ENCODE results near the gene NRIP1.

The NRIP1 gene

GRCh38 chr21:15079269-15079668 is 14.5 kb upstream of the NRIP1 start:
- H3K9me3 Mint-ChIP-seq: no peaks in the 10 kb centered on the region
- H3K4me3 Mint-ChIP-seq: no peak overlapping the region
- H3K27me3 Mint-ChIP-seq: peaks cover 6% of the 10 kb centered on the region
- no peaks in the 10 kb centered on the region for H3K4me1 Mint-ChIP-seq (ENCODE audit: low read depth)
- H3K36me3 Mint-ChIP-seq (ENCODE audit: low read depth): no peaks in the 10 kb centered on the region
- H3K27ac Mint-ChIP-seq: no peak overlapping the region

GRCh38 chr21:15078180-15078579 is 13.4 kb upstream of the NRIP1 start:
- Mint-ChIP-seq H3K9me3 (no peaks in the 10 kb centered on the region), H3K36me3 (ENCODE audit: low read depth) (no peaks in the 10 kb centered on the region), H3K27ac (no peak overlapping the region), H3K4me1 (ENCODE audit: low read depth) (no peaks in the 10 kb centered on the region), H3K4me3 (no peak overlapping the region), H3K27me3 (peaks cover 6% of the 10 kb centered on the region)

- H3K27ac Mint-ChIP-seq: no peak overlapping the region
- no peaks in the 10 kb centered on the region for H3K4me1 Mint-ChIP-seq (ENCODE audit: low read depth)
- peaks cover 6% of the 10 kb centered on the region for H3K27me3 Mint-ChIP-seq
- no peaks in the 10 kb centered on the region for H3K9me3 Mint-ChIP-seq
- no peak overlapping the region for H3K4me3 Mint-ChIP-seq
- no peaks in the 10 kb centered on the region for H3K36me3 Mint-ChIP-seq (ENCODE audit: low read depth)
Measured at GRCh38 chr21:15077529-15078145, 12.8 kb upstream of the NRIP1 start.

- Mint-ChIP-seq H3K4me3 (no peak overlapping the region), H3K27ac (no peak overlapping the region), H3K4me1 (ENCODE audit: low read depth) (no peaks in the 10 kb centered on the region), H3K36me3 (ENCODE audit: low read depth) (no peaks in the 10 kb centered on the region), H3K27me3 (peaks cover 6% of the 10 kb centered on the region), H3K9me3 (no peaks in the 10 kb centered on the region)
Measured at GRCh38 chr21:15076730-15077129, 11.9 kb upstream of the NRIP1 start.

- H3K4me1 Mint-ChIP-seq (ENCODE audit: low read depth): peaks cover 4% of the 10 kb centered on the region
- no peak overlapping the region for H3K4me3 Mint-ChIP-seq
Measured at GRCh38 chr21:15071009-15071408, 6.2 kb upstream of the NRIP1 start.

GRCh38 chr21:15066123-15066575 is 1.3 kb upstream of the NRIP1 start:
- Mint-ChIP-seq H3K9me3 (no peaks in the 10 kb centered on the region), H3K4me3 (peak overlapping the region; percentile 91), H3K27me3 (no peaks in the 10 kb centered on the region), H3K27ac (peak overlapping the region; percentile 93), H3K4me1 (ENCODE audit: low read depth) (peaks cover 35% of the 10 kb centered on the region), H3K36me3 (ENCODE audit: low read depth) (peaks cover 4% of the 10 kb centered on the region)

More at GRCh38 chr21:15071009-15071408, 6.2 kb upstream of the NRIP1 start:
- H3K27me3 Mint-ChIP-seq: no peaks in the 10 kb centered on the region
- no peaks in the 10 kb centered on the region for H3K9me3 Mint-ChIP-seq
- no peak overlapping the region for H3K27ac Mint-ChIP-seq
- H3K36me3 Mint-ChIP-seq (ENCODE audit: low read depth): no peaks in the 10 kb centered on the region

GRCh38 chr21:15065392-15066122 is 757 bp upstream of the NRIP1 start:
- no peaks in the 10 kb centered on the region for H3K9me3 Mint-ChIP-seq
- H3K27ac Mint-ChIP-seq: peak overlapping the region; percentile 93
- H3K4me1 Mint-ChIP-seq (ENCODE audit: low read depth): peaks cover 41% of the 10 kb centered on the region
- H3K27me3 Mint-ChIP-seq: no peaks in the 10 kb centered on the region
- H3K36me3 Mint-ChIP-seq (ENCODE audit: low read depth): peaks cover 4% of the 10 kb centered on the region
- H3K4me3 Mint-ChIP-seq: peak overlapping the region; percentile 91

GRCh38 chr21:15063814-15064575 is 805 bp downstream of the NRIP1 start:
- Mint-ChIP-seq H3K27ac (peak overlapping the region; percentile 96), H3K4me1 (ENCODE audit: low read depth) (peaks cover 57% of the 10 kb centered on the region), H3K36me3 (ENCODE audit: low read depth) (peaks cover 4% of the 10 kb centered on the region), H3K27me3 (no peaks in the 10 kb centered on the region), H3K9me3 (no peaks in the 10 kb centered on the region), H3K4me3 (peak overlapping the region; percentile 92)

- Mint-ChIP-seq H3K27ac (peak overlapping the region; percentile 96), H3K36me3 (ENCODE audit: low read depth) (peaks cover 4% of the 10 kb centered on the region), H3K4me1 (ENCODE audit: low read depth) (peaks cover 64% of the 10 kb centered on the region), H3K4me3 (peak overlapping the region; percentile 92), H3K9me3 (no peaks in the 10 kb centered on the region), H3K27me3 (no peaks in the 10 kb centered on the region)
Measured at GRCh38 chr21:15063081-15063813, 1.6 kb downstream of the NRIP1 start.

GRCh38 chr21:15062606-15062965 is 2.2 kb downstream of the NRIP1 start:
- H3K9me3 Mint-ChIP-seq: no peaks in the 10 kb centered on the region
- no peaks in the 10 kb centered on the region for H3K27me3 Mint-ChIP-seq
- peak overlapping the region; percentile 96 for H3K27ac Mint-ChIP-seq
- peak overlapping the region; percentile 92 for H3K4me3 Mint-ChIP-seq
- peaks cover 4% of the 10 kb centered on the region for H3K36me3 Mint-ChIP-seq (ENCODE audit: low read depth)
- H3K4me1 Mint-ChIP-seq (ENCODE audit: low read depth): peaks cover 71% of the 10 kb centered on the region

GRCh38 chr21:15061747-15062605 is 2.8 kb downstream of the NRIP1 start:
- Mint-ChIP-seq H3K4me3 (peak overlapping the region; percentile 92), H3K9me3 (no peaks in the 10 kb centered on the region), H3K4me1 (ENCODE audit: low read depth) (peaks cover 77% of the 10 kb centered on the region), H3K27me3 (no peaks in the 10 kb centered on the region), H3K36me3 (ENCODE audit: low read depth) (peaks cover 4% of the 10 kb centered on the region), H3K27ac (peak overlapping the region; percentile 96)

- Mint-ChIP-seq H3K27ac (peak overlapping the region; percentile 96), H3K4me1 (ENCODE audit: low read depth) (peaks cover 83% of the 10 kb centered on the region), H3K4me3 (peak overlapping the region; percentile 92), H3K27me3 (no peaks in the 10 kb centered on the region), H3K36me3 (ENCODE audit: low read depth) (peaks cover 4% of the 10 kb centered on the region), H3K9me3 (no peaks in the 10 kb centered on the region)
Measured at GRCh38 chr21:15061279-15061678, 3.5 kb downstream of the NRIP1 start.

- H3K27me3 Mint-ChIP-seq: no peaks in the 10 kb centered on the region
- peaks cover 4% of the 10 kb centered on the region for H3K36me3 Mint-ChIP-seq (ENCODE audit: low read depth)
- peak overlapping the region; percentile 96 for H3K27ac Mint-ChIP-seq
- peaks cover 83% of the 10 kb centered on the region for H3K4me1 Mint-ChIP-seq (ENCODE audit: low read depth)
- no peaks in the 10 kb centered on the region for H3K9me3 Mint-ChIP-seq
- H3K4me3 Mint-ChIP-seq: peak overlapping the region; percentile 92
Measured at GRCh38 chr21:15060543-15061175, 4.1 kb downstream of the NRIP1 start.
